Effector CD8-positive, alpha-beta T cell (primary cell): ENCODE data around the gene RFPL2.
"Not testable (repeated sequence)": the region's sequence is repeated elsewhere in the genome, so short reads cannot be mapped to it uniquely, and the experiment has no call there.

ENCODE experiments used
- DNase-seq: peaks from one replicate; lab custom pipeline; 2025; lab: John Stamatoyannopoulos, UW

Gene RFPL2

DNA sequence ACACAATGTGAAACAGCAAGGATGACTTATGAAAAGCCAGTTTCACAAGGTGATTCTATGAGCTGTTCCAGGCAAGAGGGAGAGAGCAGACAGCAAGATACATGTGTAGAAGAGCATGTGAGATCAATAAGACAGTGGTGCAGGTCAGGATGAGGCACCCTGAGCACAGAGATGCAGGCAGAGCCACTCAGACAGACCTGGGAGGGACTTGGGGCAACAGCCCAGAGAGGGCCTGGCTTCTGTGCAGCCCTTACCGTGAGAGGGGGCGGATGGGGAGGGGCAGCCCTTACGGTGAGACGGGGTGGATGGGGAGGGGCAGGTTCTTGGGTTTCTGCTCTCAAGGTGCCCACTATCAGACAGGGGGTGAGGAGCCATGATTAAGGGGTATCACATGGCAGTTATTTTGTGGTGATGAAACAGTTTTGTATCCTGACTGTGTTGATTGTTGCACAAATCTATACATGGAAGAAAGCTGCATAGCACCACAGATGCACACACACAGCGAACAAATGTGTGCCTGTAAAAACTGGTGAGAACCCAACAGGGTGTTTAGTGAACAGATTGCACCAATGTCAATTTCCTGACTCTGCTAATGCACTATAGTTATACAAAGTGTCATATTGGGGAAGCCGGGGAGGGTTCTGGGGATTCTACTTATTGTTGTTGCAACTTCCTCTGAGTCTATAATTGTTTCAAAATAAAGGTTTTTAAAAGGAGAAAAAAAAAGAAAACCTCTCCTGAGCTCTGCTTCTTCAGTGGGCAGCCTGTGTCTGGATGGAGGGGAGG, 40.6 kb downstream of the RFPL2 start:
- no peak for DNase-seq

GRCh38 chr22:32160411-32160810, 44.5 kb downstream of the RFPL2 start:
- not testable (repeated sequence) for DNase-seq

DNA sequence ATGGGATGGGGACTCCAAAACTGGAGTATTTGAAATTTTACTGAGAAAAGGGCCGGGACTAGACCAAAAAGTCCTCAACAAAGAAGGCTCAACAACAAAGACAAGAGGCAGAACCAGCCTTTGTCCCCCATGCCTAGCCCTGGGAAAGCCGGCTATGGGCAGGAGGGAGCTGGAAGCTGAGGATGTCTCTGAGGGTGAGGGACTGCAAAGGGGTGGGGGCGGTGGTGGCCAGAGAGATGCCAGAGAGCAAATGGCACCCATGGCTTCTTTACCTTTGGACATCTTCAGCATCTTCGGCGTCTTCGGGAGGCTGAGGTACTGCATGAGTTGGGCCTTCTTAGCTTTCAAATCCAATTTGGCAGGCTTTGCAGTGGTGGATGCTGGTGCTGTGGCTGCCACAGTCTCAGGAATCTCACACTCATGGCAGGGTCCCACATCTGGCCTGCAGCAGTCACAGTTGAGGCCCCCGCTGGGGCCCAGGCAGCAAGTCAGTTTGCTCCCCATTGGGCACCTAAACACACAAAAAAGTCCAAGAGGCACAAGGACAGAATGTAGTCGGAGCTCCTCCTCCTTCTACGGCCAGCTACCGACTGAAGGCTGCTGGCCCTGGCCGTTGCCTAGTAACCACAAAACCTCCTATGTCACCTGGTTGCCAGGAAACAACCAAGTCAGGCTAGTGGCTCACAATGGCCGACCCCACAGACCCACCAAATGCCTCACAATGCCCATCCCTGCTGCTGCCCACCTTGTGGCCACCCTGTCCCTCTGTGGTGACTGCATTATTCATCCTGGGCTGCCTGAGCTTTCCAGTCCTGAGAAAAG, 46.0 kb downstream of the RFPL2 start, which contains the start of gene C22orf42:
C22orf42 (minus strand) TSS at position 592 of the 822 bp plus-strand sequence; CDS start at position 504, 88 bp downstream.
- no peak for DNase-seq

DNA sequence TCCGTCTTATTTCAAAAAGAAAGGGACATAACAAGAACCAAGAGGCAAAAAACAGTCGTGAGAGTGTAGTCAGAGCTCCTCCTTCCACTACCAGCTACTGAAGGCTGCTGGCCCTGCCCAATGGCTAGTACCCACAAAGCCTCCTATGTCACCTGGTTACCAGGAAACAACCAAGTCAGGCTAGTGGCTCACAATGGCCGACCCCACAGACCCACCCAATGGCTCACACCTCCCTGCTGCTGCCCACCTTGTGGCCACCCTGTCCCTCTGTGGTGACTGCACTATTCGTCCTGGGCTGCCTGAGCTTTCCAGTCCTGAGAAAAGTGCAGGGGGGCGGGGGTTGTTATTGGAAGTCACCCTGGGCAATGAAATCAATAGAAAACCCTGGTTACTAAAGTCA, 47.2 kb downstream of the RFPL2 start:
- DNase-seq = not testable (repeated sequence)

DNA sequence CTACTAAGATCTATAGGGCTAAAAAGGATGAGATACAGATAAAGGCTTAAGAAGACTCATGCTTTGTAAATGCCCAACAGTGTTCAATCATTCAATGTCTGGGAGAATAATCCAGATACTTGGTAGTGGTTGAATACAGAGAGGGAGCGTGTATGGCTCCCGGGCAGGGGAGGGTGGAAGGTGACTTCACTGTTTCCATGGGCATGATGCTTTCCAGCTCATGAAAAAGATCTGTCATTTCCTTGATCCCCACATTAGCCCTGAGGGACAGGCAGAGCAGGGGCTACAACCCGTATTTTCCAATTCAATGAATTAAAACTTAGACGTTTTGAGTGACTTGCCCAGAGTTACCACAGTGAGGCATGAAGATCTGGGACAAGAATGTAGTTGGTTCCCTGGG, 50.1 kb downstream of the RFPL2 start:
- not testable (repeated sequence) for DNase-seq

DNA sequence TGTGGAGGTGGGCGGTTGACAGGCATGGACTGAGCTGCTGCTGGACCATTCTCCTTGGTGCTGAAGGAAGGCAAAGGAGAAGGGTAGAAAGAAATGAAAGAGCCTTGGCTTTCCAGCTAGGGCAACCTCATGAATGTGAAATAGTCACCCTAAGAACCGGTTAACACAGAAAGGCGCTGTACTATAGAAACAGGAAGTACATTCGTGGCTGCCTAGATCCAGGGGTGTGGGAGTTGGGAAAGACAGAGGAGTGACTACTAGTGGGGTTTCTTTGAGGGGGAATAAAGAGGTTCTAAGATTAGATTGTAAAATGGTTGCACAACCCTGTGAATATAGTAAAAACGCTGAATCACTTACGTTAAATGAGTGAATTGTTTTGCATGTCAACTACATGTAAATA, 53.2 kb downstream of the RFPL2 start:
- DNase-seq = not testable (repeated sequence)

- DNase-seq = not testable (repeated sequence)
These were observed 54.2 kb downstream of the RFPL2 start for GRCh38 chr22:32150647-32151046.

DNA sequence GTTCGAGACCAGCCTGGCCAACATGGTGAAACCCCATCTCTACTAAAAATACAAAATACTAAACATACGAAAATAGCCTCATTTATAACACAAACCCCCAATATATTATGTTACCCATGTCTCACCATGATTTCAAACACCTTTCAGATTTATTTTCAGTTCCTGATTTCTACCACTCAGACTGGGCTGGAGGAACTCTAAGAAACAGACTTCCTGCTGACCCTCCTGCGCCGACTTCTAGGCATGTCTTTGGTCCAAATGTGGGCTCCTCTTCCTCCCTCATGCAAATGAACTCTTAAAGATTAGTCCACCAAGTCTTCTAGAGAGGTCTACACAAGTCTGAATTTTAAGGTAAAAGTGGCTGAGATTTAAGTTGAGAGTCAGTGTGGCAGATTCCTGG, 56.5 kb downstream of the RFPL2 start:
- not testable (repeated sequence) for DNase-seq

- DNase-seq = not testable (repeated sequence)
These were observed 57.7 kb downstream of the RFPL2 start for GRCh38 chr22:32147128-32147527.

- DNase-seq = no peak
These were observed 60.2 kb downstream of the RFPL2 start for GRCh38 chr22:32144496-32145274.

- DNase-seq = no peak
These were observed 62.3 kb downstream of the RFPL2 start for GRCh38 chr22:32142600-32142999.

DNA sequence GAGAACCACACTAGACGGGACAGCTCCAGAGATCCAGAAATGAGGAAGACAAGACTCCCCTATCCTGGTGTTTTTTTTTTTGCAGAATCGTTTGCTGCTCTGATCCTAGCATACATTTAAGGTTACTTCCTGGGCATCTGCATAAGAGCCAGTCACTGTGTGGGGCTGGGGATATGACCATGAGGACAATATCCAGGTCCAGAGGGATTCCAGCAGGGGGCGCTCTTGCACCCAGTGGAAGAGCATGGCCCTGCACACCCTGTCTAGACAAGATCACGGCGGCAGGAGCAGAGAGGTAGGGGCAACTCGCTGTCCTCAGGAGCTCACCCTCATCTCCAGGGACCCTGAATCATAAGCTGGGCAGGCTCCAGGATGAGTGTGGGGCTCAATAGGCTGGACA, 64.2 kb downstream of the RFPL2 start:
- DNase-seq = not testable (repeated sequence)
